Ascending aorta (tissue), 2 donors: ENCODE results near the gene ALKBH6. TPM values are rescaled to one million over a fixed set of nuclear protein-coding genes. Genes with fewer than 3 reads are reported as not detected.

ENCODE experiments used
- DNase-seq, 2 donors: peaks; one replicate each; pipeline ENCODE4 v3.0.0-alpha.2; 2019; ENCODE audit warnings: low spot score in 2 of 2
- H3K27ac ChIP-seq, 2 donors: fragments of 200-600 bp; sonication (generic); one replicate each; pipeline ENCODE4 v1.5.1; 2016 to 2017; ENCODE audit warnings: mild to moderate bottlenecking in 1 of 2
- H3K27me3 ChIP-seq: fragments of 200-600 bp; sonication (generic); one replicate; pipeline ENCODE4 v1.5.1; 2017
- H3K36me3 ChIP-seq, 2 donors: fragments of 200-600 bp; sonication (generic); one replicate each; pipeline ENCODE4 v1.5.1; 2016
- H3K4me1 ChIP-seq, 2 donors: fragments of 200-600 bp; sonication (generic); one replicate each; pipeline ENCODE4 v1.5.1; 2016 to 2017; ENCODE audit warnings: mild to moderate bottlenecking in 1 of 2
- H3K4me3 ChIP-seq, 2 donors: fragments of 200-600 bp; sonication (generic); one replicate each; pipeline ENCODE4 v1.5.1; 2016 to 2017; ENCODE audit warnings: mild to moderate bottlenecking in 1 of 2
- H3K9me3 ChIP-seq, 2 donors: fragments of 200-600 bp; sonication (generic); one replicate each; pipeline ENCODE4 v1.5.1; 2016
- intact Hi-C: fragments of 100-400 bp; cut with DNase I; formaldehyde crosslinking; loops from one replicate; pipeline ENCODE4 v1.15.1; 2023
- total RNA-seq: library from RNA; depleted of rRNA; stranded (reverse); fragments of >200 nt; gene quantifications from one replicate; pipeline ENCODE4 v1.1.0, GENCODE V29; 2016
- TF ChIP-seq, protein P1 (sequence below), 3 experiments: fragments of 200-600 bp in 2 of 3; fragments of 450-650 bp in 1 of 3; sonication (generic) in 2 of 3; IDR thresholded peaks; one replicate each; pipeline ENCODE4 v1.5.1; 2016 to 2019; ENCODE audit warnings: antibody characterized with exemption in 3 of 3, mild to moderate bottlenecking in 1 of 3, moderate library complexity in 1 of 3

ALKBH6 gene
- total RNA-seq, 1 donor from 2014 or later: 35.3 TPM

DNA sequence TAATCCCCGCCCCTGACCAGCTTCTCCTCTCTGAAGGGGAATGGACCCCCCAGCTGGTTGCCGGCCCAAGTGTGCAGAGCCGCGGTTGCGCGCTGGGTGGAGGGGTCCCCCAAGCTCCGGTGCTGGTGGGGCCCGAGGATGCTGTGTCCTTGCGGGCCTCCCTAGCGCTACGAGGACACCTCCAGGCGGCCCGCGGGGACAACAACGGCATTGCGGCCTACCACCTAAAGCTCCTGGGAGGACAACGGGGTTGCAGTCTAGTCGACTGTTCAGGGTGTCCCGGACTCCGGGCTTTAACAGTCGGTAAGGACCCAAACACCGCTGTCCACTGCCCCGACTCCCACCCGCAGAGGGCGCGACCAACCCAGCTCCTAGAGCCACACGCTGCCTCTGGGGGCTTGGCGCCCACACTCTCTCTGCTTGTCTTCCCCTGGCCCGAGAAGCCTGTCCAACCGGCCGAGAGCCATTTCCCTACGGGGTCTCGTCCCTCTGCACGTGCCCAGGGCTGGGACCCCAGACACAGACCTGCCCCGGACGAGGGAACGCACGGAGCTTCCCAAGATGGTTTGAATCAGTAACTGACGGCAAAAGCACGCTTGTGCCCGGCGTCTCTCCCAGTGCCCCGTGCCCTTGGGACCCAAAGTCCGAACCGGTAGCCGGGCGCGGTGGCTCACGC lies 20.0 kb downstream of the ALKBH6 start:
- no peaks in the 10 kb centered on the region for H3K27me3 ChIP-seq
- peaks cover 3 to 14% of the 10 kb centered on the region in 2 donors for H3K4me1 ChIP-seq
- no peak for DNase-seq
- peak overlapping the region; percentile 73 to 74 for H3K27ac ChIP-seq
- TF ChIP-seq, protein P1, sequence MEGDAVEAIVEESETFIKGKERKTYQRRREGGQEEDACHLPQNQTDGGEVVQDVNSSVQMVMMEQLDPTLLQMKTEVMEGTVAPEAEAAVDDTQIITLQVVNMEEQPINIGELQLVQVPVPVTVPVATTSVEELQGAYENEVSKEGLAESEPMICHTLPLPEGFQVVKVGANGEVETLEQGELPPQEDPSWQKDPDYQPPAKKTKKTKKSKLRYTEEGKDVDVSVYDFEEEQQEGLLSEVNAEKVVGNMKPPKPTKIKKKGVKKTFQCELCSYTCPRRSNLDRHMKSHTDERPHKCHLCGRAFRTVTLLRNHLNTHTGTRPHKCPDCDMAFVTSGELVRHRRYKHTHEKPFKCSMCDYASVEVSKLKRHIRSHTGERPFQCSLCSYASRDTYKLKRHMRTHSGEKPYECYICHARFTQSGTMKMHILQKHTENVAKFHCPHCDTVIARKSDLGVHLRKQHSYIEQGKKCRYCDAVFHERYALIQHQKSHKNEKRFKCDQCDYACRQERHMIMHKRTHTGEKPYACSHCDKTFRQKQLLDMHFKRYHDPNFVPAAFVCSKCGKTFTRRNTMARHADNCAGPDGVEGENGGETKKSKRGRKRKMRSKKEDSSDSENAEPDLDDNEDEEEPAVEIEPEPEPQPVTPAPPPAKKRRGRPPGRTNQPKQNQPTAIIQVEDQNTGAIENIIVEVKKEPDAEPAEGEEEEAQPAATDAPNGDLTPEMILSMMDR (IDR thresholded peaks at IDR 0.05): peak in 1 of 3 experiments; percentile 26
- H3K36me3 ChIP-seq: peaks cover 0 to 10% of the 10 kb centered on the region in 2 donors
- peak overlapping the region; percentile 82 to 87 for H3K4me3 ChIP-seq
- intact Hi-C loops: loop anchor here (2.0 kb wide), 2 partner anchors 121 to 253 kb away; partner anchors contain the start of genes POLR2I and TBCB
- no peaks in the 10 kb centered on the region for H3K9me3 ChIP-seq

DNA sequence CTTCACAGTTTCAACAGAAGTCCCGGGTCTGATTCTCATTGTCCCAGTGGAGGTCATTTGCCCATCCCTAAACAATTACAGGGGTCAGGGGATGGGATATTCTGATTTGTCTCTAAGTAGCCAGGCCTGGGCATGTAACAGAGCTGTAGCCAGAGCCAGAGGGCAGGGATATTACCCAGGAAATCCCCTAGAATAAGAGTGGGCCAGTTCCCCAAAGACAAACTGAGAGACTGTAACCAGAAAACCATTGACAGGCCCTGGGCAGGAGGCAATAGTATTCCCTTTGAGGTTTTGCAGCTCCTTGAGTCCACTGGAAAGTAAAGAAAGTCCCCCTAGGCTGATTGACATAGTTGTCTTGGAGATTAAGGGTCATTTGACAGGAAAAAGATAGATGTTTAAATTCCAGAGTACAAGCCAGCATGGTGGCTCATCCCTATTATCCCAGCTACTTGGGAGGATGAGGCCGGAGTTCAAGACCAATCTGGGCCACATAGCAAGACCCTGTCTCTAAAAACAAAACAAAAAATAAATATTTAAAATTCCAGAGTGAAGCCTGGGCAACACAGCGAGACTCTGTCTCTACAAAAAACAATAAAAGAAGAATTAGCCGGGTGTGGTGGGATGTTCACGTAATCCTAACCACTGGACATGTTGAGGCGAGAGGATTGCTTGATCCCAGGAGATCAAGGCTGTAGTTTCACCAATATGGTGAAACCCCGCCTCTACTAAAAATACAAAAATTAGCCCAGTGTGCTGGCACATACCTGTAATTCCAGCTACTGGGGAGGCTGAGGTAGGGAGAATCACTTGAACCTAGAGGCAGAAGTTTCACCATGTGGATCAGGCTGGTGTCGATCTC lies 20.9 kb downstream of the ALKBH6 start:
- no peak for DNase-seq
- Histone ChIP-seq H3K27ac (no peak overlapping the region), H3K9me3 (no peaks in the 10 kb centered on the region), H3K4me1 (peaks cover 3 to 14% of the 10 kb centered on the region in 2 donors), H3K4me3 (no peak overlapping the region), H3K36me3 (peaks cover 0 to 9% of the 10 kb centered on the region in 2 donors), H3K27me3 (no peaks in the 10 kb centered on the region)
- TF ChIP-seq, protein P1 (IDR thresholded peaks at IDR 0.05): no peak
- intact Hi-C loops: no loop called here

DNA sequence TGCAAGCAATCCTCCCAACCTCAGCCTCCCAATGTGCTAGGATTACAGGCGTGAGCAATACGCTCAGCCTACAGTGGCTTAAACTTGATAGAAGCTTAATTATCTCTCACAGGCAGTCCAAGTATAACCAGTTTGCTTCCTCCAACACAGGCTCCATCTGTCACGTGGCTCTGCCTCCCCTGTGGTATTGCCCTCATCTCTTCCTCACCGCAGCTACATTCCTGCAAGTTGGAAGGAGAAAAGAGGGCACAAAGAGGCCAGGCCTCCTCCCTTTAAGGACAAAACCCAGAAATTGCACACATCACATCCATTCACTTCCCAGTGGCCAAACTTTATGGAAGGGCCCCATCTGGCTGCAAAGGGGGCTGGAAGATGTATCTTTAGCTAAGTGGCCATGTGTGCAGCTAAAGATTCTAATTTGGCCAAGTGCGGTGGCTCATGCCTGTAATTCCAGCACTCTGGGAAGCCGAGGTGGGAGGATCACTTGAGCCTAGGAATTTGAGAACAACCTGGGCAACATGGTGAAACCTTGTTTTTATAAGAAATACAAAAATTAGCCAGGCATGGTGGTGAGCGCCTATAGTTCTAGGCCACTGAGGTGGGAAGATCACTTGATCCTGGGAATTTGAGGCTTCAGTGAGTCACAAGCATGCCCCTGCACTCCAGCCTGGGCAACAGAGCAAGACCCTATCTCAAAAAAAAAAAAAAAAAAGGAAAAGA lies 22.1 kb downstream of the ALKBH6 start:
- Histone ChIP-seq H3K27ac (no peak overlapping the region), H3K36me3 (no peaks in the 10 kb centered on the region), H3K27me3 (no peaks in the 10 kb centered on the region), H3K4me3 (no peak overlapping the region), H3K9me3 (no peaks in the 10 kb centered on the region), H3K4me1 (peaks cover 3 to 17% of the 10 kb centered on the region in 2 donors)
- intact Hi-C loops: no loop called here
- TF ChIP-seq, protein P1 (IDR thresholded peaks at IDR 0.05): no peak
- no peak for DNase-seq

GRCh38 chr19:35990771-35991730 lies 23.0 kb downstream of the ALKBH6 start:
- DNase-seq: no peak
- TF ChIP-seq, protein P1 (IDR thresholded peaks at IDR 0.05): no peak
- Histone ChIP-seq H3K4me3 (no peak overlapping the region), H3K36me3 (no peaks in the 10 kb centered on the region), H3K27me3 (no peaks in the 10 kb centered on the region), H3K9me3 (no peaks in the 10 kb centered on the region), H3K4me1 (peaks cover 3 to 10% of the 10 kb centered on the region in 2 donors), H3K27ac (no peak overlapping the region)
- intact Hi-C loops: no loop called here

- intact Hi-C loops: no loop called here
These were observed 23.9 kb downstream of the ALKBH6 start for GRCh38 chr19:35990156-35990555.

More at GRCh38 chr19:35990156-35990555, 23.9 kb downstream of the ALKBH6 start:
- TF ChIP-seq, protein P1 (IDR thresholded peaks at IDR 0.05): no peak
- Histone ChIP-seq H3K27me3 (no peaks in the 10 kb centered on the region), H3K4me1 (peaks cover 3 to 6% of the 10 kb centered on the region in 2 donors), H3K36me3 (no peaks in the 10 kb centered on the region), H3K4me3 (no peak overlapping the region), H3K27ac (no peak overlapping the region), H3K9me3 (no peaks in the 10 kb centered on the region)
- no peak for DNase-seq
